HG02885 (cell line): ENCODE data around the gene MCTP1.
A peak's percentile ranks its signal among the peaks of the same experiment; 100 is the strongest.
"Not testable (repeated sequence)": the region's sequence is repeated elsewhere in the genome, so short reads cannot be mapped to it uniquely, and the experiment has no call there.

ENCODE experiments used
- ATAC-seq: cut with Tn5 transposase; IDR thresholded peaks from one replicate; pipeline ENCODE4 v1.9.1; 2021; ENCODE audit warnings: mild to moderate bottlenecking; ENCODE audit not compliant: unreplicated experiment, poor library complexity

MCTP1 gene

DNA sequence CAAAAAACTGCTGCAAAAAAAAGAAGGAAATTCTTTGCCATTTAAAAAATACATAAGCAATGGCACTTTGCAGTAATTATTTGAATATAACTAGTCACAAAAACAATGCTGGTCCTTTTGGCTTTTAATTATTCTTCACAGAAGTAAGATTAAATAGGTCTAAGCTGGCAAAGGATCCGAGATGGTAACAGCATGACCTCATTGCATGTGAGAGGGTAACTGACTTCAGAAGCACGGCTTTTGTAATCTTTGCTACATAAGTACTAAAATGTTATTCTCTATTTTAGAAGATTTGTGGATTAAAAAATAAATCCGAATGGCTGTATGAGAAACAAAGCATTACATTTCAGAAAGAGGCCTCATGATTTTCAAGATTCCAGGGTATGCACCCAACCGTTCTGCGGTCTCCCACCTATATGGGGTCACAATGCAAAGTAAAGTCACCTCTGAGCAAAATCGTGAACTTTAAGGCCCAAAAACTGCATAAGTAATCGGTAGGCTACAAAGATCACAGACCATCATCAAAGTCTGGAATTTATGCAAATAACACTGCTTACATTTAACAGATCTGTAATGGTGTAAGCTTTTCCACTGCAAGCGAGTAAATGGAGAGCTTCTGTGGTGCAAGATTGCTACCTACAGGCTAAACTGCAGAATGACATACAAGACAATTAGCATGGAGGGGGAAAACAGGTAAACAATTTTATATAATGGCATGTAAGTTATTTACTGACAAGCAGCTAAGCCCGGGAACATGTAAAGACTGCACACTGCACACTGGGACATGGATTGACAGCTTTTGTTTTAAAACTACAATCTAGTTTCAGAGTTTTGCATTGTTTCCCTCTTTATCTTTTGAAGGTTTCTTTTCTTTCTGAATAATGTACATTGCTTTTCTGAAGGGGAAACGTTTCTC is 434.8 kb downstream of the MCTP1 start:
- peak; percentile 94 for ATAC-seq

DNA sequence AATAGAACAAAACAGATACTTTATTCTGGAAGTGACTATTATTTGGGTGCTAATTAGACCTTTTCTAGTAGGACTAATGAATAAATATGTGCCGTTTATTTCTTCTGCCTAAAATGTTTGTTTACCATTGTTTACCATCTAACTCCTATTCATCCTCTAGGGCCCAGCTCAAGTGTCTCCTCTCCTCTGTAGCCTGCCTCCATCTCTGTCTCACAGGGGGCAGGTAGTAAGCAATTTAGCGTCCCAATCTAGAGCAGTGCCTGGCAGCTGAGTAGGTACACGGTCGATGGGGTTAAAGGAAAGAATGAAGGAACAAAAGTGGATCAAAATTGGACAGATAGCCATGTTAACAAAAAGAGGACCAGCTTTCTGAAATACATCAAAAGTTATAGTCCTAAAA is 435.6 kb downstream of the MCTP1 start:
- ATAC-seq, result no peak

DNA sequence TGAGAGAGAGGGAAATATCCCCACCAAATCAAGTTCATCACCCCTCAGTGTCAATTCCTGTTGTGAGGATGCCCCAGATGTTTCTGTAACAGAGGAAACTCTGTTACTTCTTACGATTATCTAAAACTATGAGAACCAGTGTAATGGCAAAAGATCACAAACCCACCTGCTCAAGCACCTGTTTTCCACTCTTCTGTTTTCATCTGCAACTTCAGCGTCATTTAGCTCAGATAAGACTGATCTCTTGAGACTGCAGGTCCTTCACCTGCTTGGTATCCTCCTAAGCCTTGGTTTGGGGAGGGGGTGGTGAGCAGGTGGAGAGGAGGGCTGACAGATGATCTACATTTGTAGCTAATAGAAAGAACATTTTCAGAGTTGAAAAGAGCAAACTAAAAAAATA is 437.2 kb downstream of the MCTP1 start:
- ATAC-seq, result no peak

DNA sequence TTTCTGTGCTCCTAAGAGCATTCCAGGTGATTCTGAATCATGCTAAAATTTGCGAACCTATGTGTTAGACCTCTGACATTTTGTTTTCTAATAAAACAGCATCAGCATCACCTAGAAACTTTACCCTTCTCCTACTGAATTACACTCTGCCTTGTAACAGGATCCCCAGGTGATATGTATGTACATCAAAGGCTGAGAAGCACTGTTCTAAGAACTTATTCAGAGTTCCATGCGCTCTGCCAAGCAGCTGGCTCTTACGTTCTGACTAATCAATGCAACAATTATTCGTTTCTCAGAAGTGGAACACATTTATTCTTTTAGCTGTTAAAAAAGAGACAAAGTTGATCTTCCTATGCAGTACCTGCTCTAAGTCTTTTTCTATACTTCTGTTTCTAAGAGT is 437.9 kb downstream of the MCTP1 start:
- no peak for ATAC-seq

DNA sequence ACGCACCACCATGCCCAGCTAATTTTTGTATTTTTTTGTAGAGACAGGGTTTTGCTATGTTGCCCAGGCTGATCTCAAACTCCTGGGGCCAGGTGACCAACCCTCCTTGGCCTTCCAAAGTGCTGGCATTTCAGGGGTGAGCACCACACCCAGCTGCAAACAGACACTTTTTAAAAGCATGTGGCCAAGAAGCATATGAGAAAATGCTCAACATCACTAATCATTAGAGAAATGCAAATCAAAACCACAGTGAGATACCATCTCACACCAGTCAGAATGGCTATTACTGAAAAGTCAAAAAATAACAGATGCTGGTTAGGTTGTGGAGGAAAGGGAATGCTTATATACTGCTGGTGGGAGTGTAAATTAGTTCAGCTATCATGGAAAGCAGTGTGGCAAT is 439.2 kb downstream of the MCTP1 start:
- not testable (repeated sequence) for ATAC-seq

DNA sequence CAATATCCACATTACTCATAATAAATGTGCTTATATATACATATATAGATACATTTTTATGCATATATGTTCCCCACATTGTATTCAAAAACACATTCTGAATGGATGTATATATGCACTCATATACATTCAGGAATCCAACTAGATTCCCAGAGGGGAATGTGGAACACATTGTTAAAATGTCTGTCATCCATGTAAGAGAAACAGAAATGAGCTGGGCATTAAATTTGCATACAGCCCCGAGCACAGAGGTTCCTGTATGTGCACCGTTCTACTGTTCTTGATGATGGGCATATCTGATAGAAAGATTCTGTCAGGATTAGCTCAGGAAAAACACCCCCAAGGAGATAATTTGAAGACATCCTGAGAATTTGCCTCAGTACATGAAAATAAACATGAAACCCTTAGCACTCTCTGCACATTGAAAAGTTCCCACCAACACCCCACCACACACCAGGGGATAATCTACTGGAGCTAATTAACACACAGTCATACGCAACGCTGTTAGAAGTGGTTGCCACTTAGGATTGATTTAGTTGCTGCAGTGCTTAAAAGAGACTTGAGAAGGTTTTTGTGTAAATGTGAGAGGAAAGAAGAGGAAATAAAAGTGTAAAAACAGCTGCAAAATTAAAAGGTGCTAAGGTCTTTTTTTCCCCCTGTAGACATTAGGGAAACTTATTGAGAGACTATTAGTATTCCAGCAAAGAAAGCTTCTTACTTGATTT is 443.1 kb downstream of the MCTP1 start:
- ATAC-seq, result no peak

DNA sequence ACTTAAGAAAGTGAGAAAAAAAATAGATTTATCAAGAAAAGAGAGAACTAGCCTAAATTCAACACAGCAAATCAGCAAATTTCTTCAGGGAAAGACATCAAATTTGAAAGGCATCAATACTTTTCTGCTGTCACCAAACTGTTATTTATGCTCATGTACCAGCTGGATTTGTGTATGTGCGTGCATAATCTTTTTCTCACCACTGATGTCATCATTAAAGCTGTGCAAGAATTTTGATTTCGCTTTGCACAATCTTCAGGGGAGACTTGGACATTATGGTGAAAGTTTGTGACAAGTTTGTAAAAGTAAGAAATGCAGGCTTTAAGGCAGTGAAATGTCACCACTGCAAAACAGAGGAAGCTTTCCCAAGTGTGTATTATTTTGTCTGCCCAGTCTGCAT is 451.0 kb downstream of the MCTP1 start:
- ATAC-seq, result no peak

DNA sequence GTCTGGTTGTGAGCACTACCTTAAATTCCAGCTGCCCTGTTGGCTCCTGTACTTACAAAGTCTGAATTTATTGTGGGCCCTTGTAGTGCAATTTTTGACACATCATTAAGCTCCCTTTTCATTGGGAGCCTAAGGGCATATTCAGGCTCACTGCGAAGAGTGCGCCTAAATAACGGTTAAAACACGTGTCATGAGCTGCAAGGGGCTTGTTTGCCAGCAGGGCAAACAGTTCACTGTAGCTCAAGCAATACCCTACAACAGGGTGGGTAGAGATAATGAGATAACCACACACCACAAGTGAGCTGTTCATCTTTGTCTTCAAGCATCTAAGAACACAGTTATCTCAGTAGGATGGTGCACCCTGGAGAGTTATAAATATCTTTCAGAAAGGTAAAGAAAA is 452.2 kb downstream of the MCTP1 start:
- no peak for ATAC-seq

DNA sequence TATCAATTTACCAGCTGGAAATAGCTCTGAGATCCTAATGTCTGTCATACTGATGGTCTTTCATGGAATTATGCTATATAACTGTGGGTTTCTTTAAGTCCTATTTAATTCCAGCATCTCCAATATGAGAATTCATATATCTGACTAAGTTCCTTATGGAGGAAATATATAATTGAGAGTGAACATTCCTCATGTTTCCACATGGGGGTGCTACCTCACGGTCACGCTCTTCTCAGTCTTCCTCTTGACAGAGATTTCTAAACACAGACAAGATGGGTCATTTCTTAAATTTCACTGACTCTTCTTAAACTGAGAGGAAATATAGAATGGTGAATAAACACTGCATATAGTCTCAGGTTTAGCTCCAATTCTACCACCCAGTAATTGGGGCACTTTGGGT is 454.4 kb downstream of the MCTP1 start:
- ATAC-seq, result peak; percentile 72

DNA sequence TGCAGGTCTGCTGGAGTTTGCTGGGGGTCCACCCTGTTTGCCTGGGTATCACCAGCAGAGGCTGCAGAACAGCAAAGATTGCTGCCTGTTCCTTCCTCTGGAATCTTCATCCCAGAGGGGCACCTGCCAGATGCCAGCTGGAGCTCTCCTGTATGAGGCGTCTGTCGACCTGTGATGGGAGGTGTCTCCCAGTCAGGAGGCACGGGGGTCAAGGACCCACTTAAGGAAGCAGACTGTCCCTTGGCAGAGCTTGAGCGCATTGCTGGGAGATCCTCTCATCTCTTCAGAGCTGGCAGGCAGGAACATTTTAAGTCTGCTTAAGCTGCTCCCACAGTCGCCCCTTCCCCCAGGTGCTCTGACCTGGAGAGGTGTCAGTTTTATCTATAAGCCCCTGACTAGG is 456.7 kb downstream of the MCTP1 start:
- ATAC-seq, result not testable (repeated sequence)

DNA sequence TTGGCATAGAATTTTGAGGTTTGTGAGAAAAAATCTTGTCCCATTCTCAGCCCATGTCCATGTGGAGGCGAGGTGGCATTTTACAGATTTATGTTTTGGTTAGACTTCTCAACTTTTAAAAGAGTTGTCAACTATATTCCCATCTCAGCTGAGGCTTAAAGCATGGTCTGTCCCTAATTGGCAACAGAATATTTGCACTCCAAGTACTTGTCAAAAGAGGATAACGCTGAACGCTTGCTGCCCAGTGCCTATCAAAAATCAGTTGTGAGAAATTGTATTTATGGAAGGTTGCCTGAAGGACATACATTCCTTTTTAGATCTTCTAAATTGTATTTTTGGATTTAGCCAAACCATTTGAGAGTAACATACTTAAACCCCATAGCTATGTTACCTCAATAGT is 464.4 kb downstream of the MCTP1 start:
- ATAC-seq, result no peak

DNA sequence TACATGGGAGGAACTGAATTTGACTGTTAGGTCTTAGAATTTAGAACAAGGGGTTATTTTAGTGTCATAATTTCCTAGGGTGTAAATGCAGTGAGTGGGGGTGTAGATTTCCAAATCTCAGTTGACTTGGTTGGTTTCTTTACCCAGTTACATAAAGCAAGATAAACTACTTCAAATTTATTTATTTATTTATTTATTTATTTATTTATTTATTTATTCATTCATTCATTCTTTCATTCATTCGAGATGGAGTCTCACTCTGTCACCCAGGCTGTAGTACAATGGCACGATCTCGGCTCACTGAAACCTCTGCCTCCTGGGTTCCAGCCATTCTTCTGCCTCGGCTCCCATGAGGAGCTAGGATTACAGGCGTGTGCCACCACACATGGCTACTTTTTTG is 466.0 kb downstream of the MCTP1 start:
- ATAC-seq, result no peak

DNA sequence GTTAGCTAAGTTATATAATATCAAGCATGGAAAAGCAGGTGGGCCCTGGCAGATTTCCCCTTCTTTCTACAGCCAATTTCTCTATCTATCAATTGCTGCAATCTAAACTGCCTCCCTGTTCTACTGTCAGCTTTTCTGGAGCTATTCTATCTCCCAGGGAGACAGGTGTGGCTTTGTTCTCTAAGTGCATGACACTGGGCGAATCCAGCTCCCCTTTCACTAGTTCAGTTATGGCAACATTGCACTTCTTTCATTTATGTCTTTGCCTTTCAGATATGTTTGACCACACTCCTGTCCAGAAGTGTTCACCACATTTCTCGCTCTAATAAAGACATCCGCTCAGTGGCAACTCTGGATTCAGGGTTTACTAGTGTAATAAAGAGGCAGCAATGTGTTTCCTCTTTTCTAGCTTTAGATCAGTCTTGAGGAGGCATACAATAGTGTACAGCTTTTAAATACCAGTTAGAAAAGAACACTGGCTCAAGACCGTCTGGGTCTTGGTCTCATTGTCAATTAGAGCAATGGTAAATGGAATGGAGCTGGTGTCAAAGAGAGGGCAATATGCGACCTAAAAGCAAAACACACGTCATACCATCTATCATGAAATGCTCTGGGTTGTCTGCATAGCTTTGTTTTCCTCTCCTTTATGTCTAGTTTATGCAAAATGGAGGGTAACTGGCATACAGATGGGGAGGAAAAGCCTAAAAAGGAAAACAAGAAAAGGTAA is 469.4 kb downstream of the MCTP1 start:
- no peak for ATAC-seq

DNA sequence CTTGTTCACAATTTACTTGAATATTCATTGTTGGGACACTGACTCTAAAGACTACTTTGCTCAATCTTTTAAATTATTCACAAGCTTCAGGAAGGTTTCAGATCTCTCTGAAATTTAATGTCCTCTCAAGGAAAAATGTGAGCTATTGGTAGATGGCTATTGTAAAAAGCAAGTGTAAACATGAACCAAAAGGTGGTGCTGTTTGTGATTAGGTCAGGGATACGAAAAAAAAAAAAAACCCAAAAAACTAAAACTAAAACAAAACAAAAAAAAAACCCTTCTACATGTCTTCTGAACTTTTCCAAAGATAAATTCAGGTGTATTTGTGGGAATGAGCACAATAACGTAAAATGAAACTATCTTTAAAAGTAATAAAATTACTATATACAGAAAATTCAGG is 472.7 kb downstream of the MCTP1 start:
- no peak for ATAC-seq

DNA sequence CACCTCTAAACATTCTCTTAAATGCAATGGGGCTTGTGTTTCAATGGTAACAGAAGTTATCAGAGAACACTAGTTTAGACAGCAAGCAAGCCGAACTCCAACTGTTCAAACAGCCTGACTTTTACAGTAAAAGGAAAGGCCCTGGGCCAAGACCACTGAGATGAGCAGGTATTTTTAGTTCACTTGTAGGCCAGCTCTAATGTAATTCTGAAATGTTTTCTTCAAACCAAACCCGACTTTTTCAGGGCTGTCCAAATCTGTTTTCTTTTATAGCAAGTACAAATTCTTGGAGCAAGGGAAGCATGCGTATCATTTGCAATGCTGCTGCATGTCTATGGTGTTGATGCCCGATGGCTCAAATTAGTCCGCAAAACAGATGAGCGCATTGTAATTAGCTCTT is 473.6 kb downstream of the MCTP1 start:
- no peak for ATAC-seq

DNA sequence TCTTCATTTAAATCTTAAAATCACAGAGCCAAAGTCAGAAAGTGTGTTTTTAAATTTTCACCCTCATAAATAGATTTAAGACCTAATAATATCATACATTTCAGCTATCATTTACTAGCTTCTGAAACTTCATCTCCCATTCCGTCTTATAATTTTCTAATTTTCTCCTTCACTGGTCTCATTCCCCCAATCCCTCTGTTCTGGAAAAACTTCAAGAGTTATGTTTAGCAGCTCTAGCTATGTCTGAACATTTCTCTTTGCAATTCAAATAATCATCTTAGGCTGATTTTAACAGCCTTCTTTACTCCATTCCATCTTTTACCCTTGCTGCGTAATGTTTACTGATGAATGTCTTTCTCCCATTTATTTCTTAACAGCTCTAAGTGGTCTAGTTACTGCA is 474.0 kb downstream of the MCTP1 start:
- no peak for ATAC-seq

DNA sequence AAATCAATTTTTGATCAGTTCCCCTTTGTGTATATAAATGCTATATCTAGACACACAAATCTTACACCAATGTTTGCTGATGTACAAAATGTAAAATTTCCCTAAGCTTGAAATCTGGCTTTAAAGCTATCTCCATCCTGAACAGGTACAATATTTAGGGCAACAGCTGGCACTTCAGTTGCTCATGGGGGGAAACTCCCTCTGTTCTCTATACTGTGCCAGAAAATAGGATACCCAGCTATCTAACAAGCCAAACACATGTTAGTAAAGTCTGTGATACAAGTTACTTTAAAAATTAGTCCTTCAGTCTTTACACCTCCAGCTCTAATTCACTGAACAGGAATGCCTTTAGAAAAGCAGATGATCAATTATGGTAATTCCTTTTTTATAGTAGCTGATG is 474.6 kb downstream of the MCTP1 start:
- no peak for ATAC-seq

DNA sequence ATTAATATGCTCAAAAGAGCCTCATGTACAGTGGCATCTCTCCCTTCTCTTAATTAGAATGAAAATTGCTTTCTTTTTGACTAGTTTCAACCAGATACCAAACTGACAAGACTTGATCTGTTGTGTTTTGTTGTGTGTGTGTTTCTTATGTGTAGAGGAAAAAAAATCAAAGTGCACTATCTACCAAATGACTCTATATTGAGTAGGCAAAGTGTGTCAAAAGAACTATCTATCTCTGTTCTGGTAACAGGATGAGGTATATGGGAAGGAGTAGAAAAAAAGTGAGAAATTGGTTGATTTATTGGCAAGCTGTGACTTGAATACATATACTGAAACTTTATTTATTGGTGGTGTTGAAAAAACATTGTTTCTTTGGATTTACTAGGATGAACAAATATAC is 476.4 kb downstream of the MCTP1 start:
- no peak for ATAC-seq

DNA sequence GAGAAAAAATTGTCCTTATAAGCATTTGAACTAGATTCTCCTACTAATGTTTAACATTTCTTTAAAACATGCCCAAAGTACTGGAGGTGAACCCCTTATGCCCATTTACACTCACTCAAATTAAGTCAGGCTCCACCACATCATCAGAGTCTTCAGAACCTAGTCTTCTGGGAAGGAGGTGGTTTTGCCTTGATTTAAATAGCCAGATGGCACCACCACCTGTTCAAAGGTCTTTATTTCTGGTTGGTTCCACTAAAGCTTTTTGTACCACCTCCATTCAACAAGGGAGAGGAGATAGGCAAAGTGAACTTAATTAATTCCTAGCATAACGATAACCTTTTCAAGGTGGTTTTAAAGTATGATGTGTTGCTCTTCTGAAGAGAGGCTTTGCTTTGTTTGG is 476.9 kb downstream of the MCTP1 start:
- no peak for ATAC-seq

DNA sequence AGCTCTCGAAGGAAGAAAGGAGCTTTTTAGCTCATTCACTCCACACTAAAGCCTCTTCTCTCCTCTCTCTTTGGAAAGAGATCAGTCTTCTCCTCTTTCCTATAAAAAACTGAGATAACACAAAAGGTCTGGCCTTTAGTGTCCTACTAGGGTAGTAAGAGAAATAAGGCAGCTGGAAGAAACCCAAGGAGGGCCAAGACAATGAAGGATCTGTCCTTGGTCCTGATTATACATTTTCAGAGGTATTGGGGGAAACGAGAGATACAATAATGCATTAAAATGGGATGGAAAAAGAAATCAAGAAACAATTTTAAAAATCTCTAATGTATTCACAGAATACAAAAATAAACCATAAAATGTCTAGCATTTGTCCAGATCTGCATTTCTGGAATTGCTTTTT is 482.4 kb downstream of the MCTP1 start:
- no peak for ATAC-seq

DNA sequence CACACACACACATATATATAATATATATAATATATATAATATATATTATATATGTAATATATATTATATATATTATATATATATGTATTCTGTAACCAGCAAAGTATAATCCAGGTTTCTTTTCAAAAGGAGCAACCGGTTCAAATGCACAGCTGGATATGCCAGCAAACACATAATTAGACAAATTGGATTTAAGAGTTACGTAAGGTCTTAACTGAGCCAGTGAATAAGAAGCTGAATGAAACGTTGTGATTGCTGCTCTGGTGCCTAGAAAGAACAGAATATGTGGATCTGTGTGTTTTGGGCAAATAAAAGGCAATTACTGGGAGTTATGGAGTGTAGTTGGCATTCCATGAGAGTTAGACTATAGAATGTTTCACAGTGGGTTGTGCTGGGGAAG is 488.3 kb downstream of the MCTP1 start:
- ATAC-seq, result no peak
